Measurements from ENCODE around the gene KHSRP.

DNA sequence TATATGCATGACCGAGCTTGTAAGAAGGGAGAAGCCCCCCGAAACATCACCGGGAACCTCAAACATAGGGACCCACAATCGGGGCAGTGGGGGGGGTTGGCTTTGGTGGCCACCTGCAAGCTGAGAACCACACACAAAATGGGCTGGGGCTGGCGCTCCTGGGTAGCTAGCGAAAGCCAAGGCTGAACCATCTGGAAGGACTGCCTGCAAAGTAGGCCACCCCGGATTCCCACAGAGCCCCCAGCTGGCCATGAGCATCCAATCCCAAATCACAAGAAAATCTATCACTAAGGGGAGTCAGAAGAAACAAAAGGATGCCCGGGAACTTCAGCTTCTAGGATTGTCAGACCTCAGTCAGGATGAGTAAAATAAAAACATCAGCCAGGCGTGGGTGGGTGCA, 46.1 kb downstream of the KHSRP start:
- TF ChIP-seq, protein P1, sequence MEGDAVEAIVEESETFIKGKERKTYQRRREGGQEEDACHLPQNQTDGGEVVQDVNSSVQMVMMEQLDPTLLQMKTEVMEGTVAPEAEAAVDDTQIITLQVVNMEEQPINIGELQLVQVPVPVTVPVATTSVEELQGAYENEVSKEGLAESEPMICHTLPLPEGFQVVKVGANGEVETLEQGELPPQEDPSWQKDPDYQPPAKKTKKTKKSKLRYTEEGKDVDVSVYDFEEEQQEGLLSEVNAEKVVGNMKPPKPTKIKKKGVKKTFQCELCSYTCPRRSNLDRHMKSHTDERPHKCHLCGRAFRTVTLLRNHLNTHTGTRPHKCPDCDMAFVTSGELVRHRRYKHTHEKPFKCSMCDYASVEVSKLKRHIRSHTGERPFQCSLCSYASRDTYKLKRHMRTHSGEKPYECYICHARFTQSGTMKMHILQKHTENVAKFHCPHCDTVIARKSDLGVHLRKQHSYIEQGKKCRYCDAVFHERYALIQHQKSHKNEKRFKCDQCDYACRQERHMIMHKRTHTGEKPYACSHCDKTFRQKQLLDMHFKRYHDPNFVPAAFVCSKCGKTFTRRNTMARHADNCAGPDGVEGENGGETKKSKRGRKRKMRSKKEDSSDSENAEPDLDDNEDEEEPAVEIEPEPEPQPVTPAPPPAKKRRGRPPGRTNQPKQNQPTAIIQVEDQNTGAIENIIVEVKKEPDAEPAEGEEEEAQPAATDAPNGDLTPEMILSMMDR (IDR thresholded peaks at IDR 0.05): no peak
- no peak for TF ChIP-seq POLR2A (IDR thresholded peaks at IDR 0.05)
